ENCODE data around the gene IGF1R.
A peak's percentile ranks its signal among the peaks of the same experiment; 100 is the strongest.

The IGF1R gene

DNA sequence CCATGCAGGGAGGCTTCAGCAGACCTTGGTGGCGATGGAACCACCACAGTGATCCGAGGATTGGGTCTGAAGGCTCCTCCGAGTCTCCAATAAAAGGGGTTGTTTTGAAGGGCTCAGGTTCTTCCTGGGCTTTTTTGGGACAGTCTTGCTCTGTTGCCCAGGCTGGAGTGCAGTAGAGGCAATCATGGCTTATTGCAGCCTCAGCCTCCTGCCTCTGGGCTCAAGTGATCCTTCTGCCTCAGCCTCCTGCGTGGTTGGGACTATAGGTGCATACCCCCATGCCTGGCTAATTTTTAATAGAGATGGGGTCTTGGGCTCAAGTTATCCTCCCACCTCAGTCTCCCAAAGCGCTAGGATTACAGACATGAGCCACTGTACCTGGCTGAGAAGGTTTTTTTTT is 84.8 kb downstream of the IGF1R start:
- peaks cover 77 to 100% (median 100%) of the 10 kb centered on the region in 11 experiments for H4K20me1 ChIP-seq
- H3K36me3 ChIP-seq = peaks cover 0 to 88% (median 38%) of the 10 kb centered on the region in 11 experiments; a peak in 17 of 22 replicates
- no peak overlapping the region; a peak in 1 of 22 replicates for H3K27ac ChIP-seq
- peaks cover 0 to 22% (median 4%) of the 10 kb centered on the region in 11 experiments; a peak in 6 of 22 replicates for H3K9me3 ChIP-seq (replicated peaks in 1 of 11)
- H3K4me3 ChIP-seq = no peak overlapping the region
- no peak for TF ChIP-seq Cebpa-rat (IDR thresholded peaks at IDR 0.05)
- peak overlapping the region in 10 of 11 experiments; percentile 5 to 84 (median 75); a peak in 12 of 22 replicates for H3K4me2 ChIP-seq
- no peaks in the 10 kb centered on the region for H3K27me3 ChIP-seq
- H3K9ac ChIP-seq = no peak overlapping the region
- peaks cover 58 to 88% (median 84%) of the 10 kb centered on the region in 10 experiments for H3K4me1 ChIP-seq

DNA sequence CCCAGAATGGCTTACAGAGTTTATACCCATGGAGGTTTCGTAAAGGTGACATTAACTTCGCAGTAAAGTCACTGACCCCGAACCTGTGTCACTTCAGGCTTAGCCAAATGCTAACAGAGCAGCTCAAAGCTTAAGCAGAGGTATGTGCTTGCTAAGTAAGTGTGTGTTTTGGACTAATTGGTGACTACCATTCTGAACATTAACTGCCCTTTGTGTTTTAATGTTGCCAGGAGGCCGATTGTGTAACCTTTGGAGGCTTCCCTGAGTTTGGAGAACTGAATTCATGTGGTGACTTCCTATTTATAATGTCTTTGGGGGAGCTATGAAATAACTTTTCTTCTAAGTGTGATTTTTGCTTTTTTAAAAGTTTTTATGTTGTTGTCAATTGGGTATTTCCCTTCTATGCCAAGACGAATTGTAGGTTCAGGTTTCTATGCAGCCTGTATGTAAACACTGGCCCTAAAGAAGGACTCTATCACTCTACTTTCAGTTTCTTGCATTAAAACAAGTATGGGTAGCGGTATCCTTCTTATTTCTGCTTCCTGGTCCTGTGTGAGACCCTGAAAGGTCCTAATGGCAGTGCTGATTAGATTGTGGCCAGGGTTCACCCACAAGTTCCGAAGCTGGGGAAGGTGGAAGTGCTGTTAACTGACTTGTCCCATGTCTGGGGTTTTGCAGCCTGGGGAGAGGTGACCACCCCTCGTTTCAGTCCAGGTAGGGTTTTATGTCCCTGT is 86.3 kb downstream of the IGF1R start:
- H3K4me3 ChIP-seq = no peak overlapping the region
- peaks cover 73 to 100% (median 100%) of the 10 kb centered on the region in 11 experiments for H4K20me1 ChIP-seq
- H3K27me3 ChIP-seq = no peaks in the 10 kb centered on the region
- peaks cover 56 to 88% (median 82%) of the 10 kb centered on the region in 10 experiments for H3K4me1 ChIP-seq
- H3K36me3 ChIP-seq = peaks cover 0 to 88% (median 30%) of the 10 kb centered on the region in 11 experiments; a peak in 17 of 22 replicates
- peaks cover 3 to 24% (median 10%) of the 10 kb centered on the region in 11 experiments; a peak in 11 of 22 replicates for H3K9me3 ChIP-seq (replicated peaks in 1 of 11)
- peak overlapping the region in 3 of 11 experiments; percentile 9 to 42 (median 26); a peak in 2 of 22 replicates for H3K9ac ChIP-seq
- H3K4me2 ChIP-seq = peak overlapping the region; percentile 23 to 84 (median 58)
- TF ChIP-seq Cebpa-rat (IDR thresholded peaks at IDR 0.05) = peak in 3 of 11 experiments; percentile 16 to 40 (median 31); a peak in 2 of 22 replicates
- H3K27ac ChIP-seq = peak overlapping the region in 7 of 11 experiments; percentile 7 to 60 (median 42); a peak in 11 of 22 replicates

DNA sequence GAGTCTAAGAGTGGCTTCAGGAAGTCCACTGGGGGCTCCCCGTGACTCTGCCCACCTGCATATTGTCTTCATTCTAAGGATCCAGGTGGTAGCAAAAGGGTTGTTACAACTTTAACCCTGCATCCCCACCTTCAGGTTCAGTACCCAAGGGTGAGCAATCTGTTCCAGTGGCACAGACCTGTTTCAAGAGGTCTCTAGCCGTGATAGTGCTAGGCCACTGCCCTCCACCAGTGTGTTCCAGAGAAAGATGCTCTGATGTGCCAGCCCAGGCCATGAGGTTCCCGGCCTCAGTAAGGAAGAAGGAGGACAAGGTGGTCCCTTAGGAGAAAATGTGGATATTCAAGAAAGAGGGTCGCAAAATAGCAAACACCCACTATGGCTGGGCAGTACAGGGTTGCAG is 87.0 kb downstream of the IGF1R start:
- no peak for TF ChIP-seq Cebpa-rat (IDR thresholded peaks at IDR 0.05)
- Histone ChIP-seq H3K27me3 (no peaks in the 10 kb centered on the region), H4K20me1 (peaks cover 74 to 100% (median 100%) of the 10 kb centered on the region in 11 experiments), H3K4me3 (no peak overlapping the region; a peak in 1 of 20 replicates), H3K4me1 (peaks cover 63 to 86% (median 82%) of the 10 kb centered on the region in 10 experiments), H3K9me3 (replicated peaks in 1 of 11) (peaks cover 3 to 24% (median 11%) of the 10 kb centered on the region in 11 experiments; a peak in 11 of 22 replicates), H3K9ac (no peak overlapping the region), H3K27ac (peak overlapping the region in 3 of 11 experiments; percentile 42 to 58 (median 52); a peak in 7 of 22 replicates), H3K4me2 (peak overlapping the region; percentile 23 to 84 (median 58); a peak in 21 of 22 replicates), H3K36me3 (peaks cover 0 to 83% (median 28%) of the 10 kb centered on the region in 11 experiments; a peak in 17 of 22 replicates)

DNA sequence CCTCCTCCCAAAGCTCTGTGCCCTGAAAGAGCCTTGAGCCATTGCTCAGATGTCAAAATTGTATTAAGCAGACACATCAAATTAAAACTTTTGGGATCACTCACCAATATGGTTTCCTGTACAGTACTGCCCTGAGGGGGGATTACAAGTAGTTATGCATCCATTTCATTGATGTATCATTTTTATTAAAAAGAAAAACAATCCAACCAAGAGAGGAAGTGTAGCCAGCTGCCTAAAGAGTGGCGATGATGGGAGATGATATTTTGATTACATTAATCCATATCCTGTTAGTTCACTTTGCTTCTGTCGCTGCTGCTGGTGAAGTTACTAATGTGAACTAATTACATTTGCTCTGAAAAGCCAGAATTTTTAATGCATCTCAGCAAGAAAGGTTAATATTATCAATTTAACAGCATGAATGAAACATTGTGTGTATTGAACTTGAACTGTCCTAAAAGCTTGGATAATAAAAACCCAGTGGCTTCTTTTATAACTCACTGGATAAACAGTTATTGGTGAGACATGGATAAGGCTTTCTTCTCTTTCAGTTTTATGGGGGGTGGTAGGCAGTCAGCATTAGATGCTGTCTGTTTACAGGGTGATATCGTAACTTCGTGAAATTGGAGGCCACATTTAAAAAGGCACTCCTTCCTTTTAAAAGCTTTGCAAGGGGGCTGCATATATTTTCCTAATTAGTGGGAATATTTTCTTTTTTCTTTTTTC is 87.7 kb downstream of the IGF1R start:
- Histone ChIP-seq H3K4me1 (peaks cover 64 to 80% (median 76%) of the 10 kb centered on the region in 10 experiments), H3K27ac (peak overlapping the region in 3 of 11 experiments; percentile 2 to 58 (median 52); a peak in 3 of 22 replicates), H3K27me3 (no peaks in the 10 kb centered on the region), H3K9ac (no peak overlapping the region), H4K20me1 (peaks cover 75 to 100% (median 100%) of the 10 kb centered on the region in 11 experiments), H3K9me3 (replicated peaks in 1 of 11) (peaks cover 3 to 24% (median 11%) of the 10 kb centered on the region in 11 experiments; a peak in 11 of 22 replicates), H3K36me3 (peaks cover 0 to 88% (median 28%) of the 10 kb centered on the region in 11 experiments; a peak in 17 of 22 replicates), H3K4me2 (peak overlapping the region in 10 of 11 experiments; percentile 23 to 84 (median 58); a peak in 17 of 22 replicates), H3K4me3 (no peak overlapping the region)
- TF ChIP-seq Cebpa-rat (IDR thresholded peaks at IDR 0.05) = no peak

DNA sequence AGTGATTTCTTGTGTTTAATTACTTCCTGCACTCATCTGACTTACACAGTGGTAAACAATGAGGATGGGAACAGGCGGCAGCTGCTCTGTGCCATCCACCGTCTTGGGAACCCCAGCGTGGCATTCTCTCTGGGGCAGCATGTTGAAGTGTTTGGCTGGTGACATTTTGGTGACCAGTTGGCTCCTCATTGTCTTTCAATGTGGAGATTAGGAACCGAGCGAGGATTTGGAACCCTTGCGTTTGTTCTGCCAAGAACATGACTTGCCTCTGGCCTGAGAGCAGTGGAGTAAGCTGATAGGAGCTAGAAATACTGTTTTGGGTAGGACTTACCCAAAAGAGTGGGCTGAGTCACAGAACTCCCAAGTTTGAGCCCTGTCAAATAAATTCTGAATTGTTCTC is 88.8 kb downstream of the IGF1R start:
- H3K4me3 ChIP-seq = no peak overlapping the region
- H3K4me2 ChIP-seq = no peak overlapping the region
- no peak for TF ChIP-seq Cebpa-rat (IDR thresholded peaks at IDR 0.05)
- H3K27me3 ChIP-seq = no peaks in the 10 kb centered on the region
- no peak overlapping the region for H3K27ac ChIP-seq
- H3K9ac ChIP-seq = no peak overlapping the region
- peaks cover 76 to 100% (median 100%) of the 10 kb centered on the region in 11 experiments for H4K20me1 ChIP-seq
- H3K9me3 ChIP-seq (replicated peaks in 1 of 11) = peaks cover 3 to 23% (median 11%) of the 10 kb centered on the region in 11 experiments; a peak in 11 of 22 replicates
- H3K4me1 ChIP-seq = peaks cover 55 to 70% (median 65%) of the 10 kb centered on the region in 10 experiments
- H3K36me3 ChIP-seq = peaks cover 0 to 88% (median 28%) of the 10 kb centered on the region in 11 experiments; a peak in 17 of 22 replicates

DNA sequence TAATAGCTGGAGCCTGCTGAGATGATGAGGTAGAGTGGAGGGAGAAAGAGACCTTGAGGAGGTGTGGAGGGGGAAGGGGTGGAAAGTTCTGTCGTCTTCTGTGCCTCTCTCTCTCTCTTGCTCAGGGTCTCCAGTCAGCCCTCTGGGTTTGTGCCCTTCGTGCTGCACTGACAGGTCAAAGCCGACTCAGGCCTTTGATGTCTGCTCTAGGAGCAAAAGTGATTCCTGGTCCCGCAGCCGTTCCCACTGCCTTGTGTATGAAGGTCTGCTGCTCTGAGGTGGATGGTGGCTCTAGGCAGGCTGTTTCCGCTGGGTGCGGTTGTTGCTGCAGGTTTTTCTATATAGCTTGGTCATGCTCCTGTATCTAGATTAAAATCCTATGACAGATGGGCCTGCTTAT is 89.4 kb downstream of the IGF1R start:
- H3K4me3 ChIP-seq = no peak overlapping the region
- no peaks in the 10 kb centered on the region for H3K27me3 ChIP-seq
- peaks cover 3 to 19% (median 9%) of the 10 kb centered on the region in 11 experiments; a peak in 11 of 22 replicates for H3K9me3 ChIP-seq (replicated peaks in 1 of 11)
- H3K36me3 ChIP-seq = peaks cover 0 to 84% (median 26%) of the 10 kb centered on the region in 11 experiments; a peak in 17 of 22 replicates
- peaks cover 76 to 100% (median 100%) of the 10 kb centered on the region in 11 experiments for H4K20me1 ChIP-seq
- peak overlapping the region in 2 of 11 experiments; percentile 3 to 7; a peak in 1 of 22 replicates for H3K4me2 ChIP-seq
- no peak for TF ChIP-seq Cebpa-rat (IDR thresholded peaks at IDR 0.05)
- H3K4me1 ChIP-seq = peaks cover 51 to 70% (median 63%) of the 10 kb centered on the region in 10 experiments
- no peak overlapping the region for H3K9ac ChIP-seq
- no peak overlapping the region for H3K27ac ChIP-seq

DNA sequence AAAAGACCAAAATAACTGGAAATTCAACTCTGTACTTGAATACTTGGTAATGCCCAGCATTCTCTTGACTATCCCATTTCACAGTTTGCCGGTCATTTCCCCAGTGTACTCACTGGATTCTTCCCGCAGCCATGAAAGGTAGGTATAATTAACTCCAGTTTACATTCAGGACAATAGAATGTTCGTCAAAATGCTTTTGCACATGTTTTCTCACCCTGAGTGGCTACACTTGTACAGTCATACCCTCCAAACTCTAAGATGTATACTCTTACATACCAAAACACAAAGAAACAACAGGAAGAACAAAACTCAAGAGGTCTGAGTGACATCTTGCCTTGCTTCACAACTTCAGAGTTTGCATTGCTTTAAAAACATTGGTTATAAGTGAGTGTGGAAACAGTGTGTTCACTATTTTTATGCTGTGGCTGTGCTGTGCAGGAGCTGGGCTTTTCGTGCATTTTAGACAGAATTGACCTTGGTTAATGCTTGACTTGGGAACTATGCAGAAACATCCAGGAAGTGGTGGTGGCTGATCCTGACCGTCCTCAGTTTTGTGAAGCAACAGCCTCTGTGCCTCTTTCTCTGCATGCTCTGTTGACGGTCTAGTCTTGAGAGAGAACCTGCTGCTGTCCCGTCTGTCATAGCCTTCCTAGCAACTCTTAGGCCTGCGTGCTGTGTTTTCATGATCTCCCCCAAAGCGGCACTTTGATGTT is 90.5 kb downstream of the IGF1R start:
- H3K9ac ChIP-seq = no peak overlapping the region
- no peak overlapping the region for H3K4me3 ChIP-seq
- H3K27me3 ChIP-seq = no peaks in the 10 kb centered on the region
- peaks cover 41 to 69% (median 59%) of the 10 kb centered on the region in 10 experiments for H3K4me1 ChIP-seq
- TF ChIP-seq Cebpa-rat (IDR thresholded peaks at IDR 0.05) = no peak
- peak overlapping the region in 9 of 11 experiments; percentile 2 to 29 (median 7); a peak in 9 of 22 replicates for H3K4me2 ChIP-seq
- H3K9me3 ChIP-seq (replicated peaks in 1 of 11) = peaks cover 0 to 17% (median 8%) of the 10 kb centered on the region in 11 experiments; a peak in 11 of 22 replicates
- H3K27ac ChIP-seq = no peak overlapping the region
- peaks cover 0 to 73% (median 18%) of the 10 kb centered on the region in 11 experiments; a peak in 14 of 22 replicates for H3K36me3 ChIP-seq
- H4K20me1 ChIP-seq = peaks cover 73 to 100% (median 100%) of the 10 kb centered on the region in 11 experiments

DNA sequence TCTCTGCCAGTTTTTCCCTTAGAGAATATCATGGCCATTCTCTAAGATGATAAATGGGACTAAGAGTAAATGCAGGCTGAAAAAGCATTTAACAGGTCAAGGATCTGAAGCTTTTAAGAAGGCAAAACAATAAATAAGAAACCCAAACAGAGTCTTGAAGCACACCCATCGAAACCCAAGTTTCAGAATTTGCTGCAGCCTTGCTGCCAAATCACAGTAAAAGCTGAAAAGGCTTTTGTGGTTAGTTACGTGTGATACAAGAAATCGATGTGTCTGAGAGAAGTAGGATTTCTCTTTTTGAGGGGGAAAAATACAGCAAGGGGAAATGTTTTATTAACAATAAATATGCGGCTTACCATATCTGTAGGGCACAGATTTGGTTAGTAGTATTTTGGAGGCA is 92.0 kb downstream of the IGF1R start:
- no peak for TF ChIP-seq Cebpa-rat (IDR thresholded peaks at IDR 0.05)
- Histone ChIP-seq H3K9ac (no peak overlapping the region), H3K4me3 (no peak overlapping the region), H3K9me3 (replicated peaks in 1 of 11) (peaks cover 0 to 17% (median 8%) of the 10 kb centered on the region in 11 experiments; a peak in 9 of 22 replicates), H3K4me1 (peaks cover 40 to 69% (median 59%) of the 10 kb centered on the region in 10 experiments), H3K27me3 (no peaks in the 10 kb centered on the region), H3K4me2 (peak overlapping the region in 1 of 11 experiments; percentile 5; a peak in 1 of 22 replicates), H4K20me1 (peaks cover 74 to 100% (median 100%) of the 10 kb centered on the region in 11 experiments), H3K27ac (no peak overlapping the region), H3K36me3 (peaks cover 0 to 61% (median 15%) of the 10 kb centered on the region in 11 experiments; a peak in 14 of 22 replicates)

Measured in BLaER1 treated with 17β-estradiol and CSF1 and Interleukin-3, amounts not matched to agents 10 nM and 100 nM (cell line).